ENCODE measurements around the gene USP28.

USP28 gene

GRCh38 chr11:113876798-113877669 is 1.7 kb upstream of the USP28 start:
- DNase-seq (ENCODE audit: low spot score): no peak

DNA sequence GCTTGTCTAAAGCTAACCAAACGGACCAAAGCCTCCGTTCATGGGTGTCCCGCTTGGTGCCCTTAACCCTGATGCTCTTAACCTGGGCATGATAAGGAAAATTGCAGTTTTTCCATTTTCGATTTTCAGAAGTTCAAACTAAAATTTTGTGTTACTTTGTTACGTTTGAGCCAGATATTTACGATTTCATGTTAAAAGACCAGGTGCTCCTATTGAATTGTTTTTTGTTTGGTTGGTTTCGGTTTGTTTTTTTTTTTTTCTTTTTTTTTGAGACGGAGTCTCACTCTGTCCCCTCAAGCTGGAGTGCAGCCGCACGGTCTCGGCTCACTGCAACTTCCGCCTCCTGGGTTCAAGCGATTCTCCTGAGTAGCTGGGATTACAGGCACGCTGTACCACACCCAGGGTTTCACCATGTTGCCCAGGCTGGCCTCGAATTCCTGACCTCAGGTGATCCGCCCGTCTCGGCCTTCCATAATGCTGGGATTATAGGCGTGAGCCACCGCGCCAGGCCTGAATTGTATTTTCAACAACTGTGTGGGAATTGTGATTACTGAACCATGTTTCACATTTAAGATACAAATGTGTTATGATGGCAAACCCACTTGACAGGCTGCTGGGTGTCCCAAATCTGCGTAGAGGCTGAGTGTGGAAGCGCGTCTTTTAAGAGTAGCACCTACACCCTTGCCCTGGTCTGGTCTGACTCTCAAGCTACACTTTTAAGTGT is 864 bp upstream of the USP28 start:
- no peak for DNase-seq (ENCODE audit: low spot score)

DNA sequence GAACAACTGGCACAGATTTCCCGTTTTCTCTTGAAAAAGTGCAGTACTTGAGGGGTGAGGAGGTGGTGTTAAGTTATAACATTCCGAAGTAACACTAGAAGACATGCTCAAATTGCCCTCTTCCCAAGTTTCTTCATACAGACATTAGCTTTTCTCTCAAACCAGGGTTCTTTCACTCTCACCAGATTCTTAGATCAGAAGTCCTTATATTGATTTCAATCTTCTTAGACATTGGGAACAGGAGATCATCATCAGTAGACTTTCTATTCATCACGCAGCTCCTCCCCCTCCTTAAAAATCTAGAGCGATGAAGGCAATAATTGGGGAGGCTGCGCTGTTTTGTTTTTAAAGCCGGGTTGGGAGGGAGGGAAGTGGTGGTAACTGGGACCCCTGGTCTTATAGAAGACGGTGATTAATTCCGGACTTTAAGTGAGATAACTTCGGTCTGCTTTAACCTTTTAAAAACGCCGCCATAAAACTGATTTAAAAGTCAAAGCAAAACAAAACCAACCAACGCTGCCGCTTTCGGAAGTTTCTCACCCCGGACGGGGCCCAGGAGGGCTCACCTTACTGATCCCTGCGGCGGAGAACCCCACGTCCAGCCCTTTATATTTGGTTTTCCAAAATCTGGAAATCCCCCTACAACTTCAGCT is 665 bp downstream of the USP28 start:
- no peak for DNase-seq (ENCODE audit: low spot score)

DNA sequence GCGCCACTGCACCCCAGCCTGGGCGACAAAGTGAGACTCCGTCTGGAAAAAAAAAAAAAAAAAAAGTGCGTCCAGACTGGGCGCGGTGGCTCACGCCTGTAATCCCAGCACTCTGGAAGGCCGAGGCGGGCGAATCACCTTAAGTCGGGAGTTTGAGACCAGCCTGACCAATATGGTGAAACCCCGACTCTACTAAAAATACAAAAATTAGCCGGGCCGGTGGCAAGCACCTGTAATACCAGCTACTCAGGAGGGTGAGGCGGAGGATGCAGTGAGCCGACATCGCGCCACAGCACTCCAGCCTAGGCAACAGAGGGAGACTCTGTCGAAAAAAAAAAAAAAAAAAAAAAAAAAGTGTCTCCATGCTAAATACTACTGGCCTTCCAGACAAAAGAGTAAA is 1.3 kb downstream of the USP28 start:
- no peak for DNase-seq (ENCODE audit: low spot score)

GRCh38 chr11:113873236-113873626 is 2.1 kb downstream of the USP28 start:
- no peak for DNase-seq (ENCODE audit: low spot score)

GRCh38 chr11:113871336-113871735 is 4.0 kb downstream of the USP28 start:
- DNase-seq (ENCODE audit: low spot score): no peak

DNA sequence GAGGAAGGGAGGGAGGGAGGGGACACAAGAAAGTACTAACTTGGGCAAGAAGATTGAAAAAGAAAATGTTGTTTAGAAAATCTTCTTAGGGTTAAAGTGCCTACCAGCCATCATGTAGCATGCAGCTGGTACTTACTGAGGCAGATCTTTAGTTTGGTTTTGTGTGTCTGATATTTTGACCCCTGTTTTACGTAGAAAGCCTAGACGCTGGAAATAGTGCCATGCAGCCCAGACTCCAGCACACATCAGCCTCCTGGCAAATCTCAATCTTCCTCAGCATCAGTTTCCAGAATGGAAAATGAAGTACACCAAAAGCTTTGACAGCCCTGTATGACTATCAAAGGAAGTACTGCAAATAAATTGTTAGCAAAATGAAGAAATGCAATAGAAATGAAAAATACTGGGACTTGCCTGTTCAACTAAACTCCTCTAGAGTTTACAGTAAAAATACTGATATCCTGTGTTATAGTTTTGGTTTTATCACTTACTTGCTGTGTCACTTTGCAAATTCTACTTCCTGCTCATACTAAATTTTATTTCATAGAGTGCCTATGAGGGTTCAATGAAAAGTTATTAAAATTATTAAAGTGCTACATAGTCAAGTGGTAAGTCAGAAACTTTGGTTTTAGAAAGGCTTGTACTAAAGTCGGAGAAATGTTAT is 7.4 kb downstream of the USP28 start:
- DNase-seq (ENCODE audit: low spot score): no peak

GRCh38 chr11:113865873-113866272 is 9.5 kb downstream of the USP28 start:
- DNase-seq (ENCODE audit: low spot score): no peak

GRCh38 chr11:113864410-113864809 is 11.0 kb downstream of the USP28 start:
- no peak for DNase-seq (ENCODE audit: low spot score)

GRCh38 chr11:113862435-113862834 is 12.9 kb downstream of the USP28 start:
- DNase-seq (ENCODE audit: low spot score): no peak

- no peak for DNase-seq (ENCODE audit: low spot score)
Measured at GRCh38 chr11:113859665-113860064, 15.7 kb downstream of the USP28 start.

- DNase-seq (ENCODE audit: low spot score): no peak
Measured at GRCh38 chr11:113856966-113857759, 18.2 kb downstream of the USP28 start.

DNA sequence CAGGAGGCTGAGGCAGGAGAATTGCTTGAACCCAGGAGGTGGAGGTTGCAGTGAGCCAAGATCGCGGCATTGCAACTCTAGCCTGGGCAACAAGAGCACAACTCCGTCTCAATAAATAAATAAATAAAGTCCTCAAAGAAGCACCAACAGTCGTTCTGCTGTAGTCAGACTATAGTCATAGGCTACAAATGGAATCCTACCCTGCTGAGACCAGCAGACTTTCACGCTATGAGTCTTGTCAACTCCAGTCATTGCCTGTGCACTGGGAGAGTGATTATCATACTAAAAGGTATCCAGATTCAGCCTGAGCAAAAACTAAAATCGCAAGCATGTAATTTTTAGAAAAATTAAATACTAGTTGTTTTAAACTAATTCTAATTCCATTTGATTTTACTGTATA is 19.6 kb downstream of the USP28 start:
- DNase-seq (ENCODE audit: low spot score): no peak

- no peak for DNase-seq (ENCODE audit: low spot score)
Measured at GRCh38 chr11:113850188-113850587, 25.2 kb downstream of the USP28 start.

GRCh38 chr11:113849713-113850112 is 25.7 kb downstream of the USP28 start:
- DNase-seq (ENCODE audit: low spot score): no peak

DNA sequence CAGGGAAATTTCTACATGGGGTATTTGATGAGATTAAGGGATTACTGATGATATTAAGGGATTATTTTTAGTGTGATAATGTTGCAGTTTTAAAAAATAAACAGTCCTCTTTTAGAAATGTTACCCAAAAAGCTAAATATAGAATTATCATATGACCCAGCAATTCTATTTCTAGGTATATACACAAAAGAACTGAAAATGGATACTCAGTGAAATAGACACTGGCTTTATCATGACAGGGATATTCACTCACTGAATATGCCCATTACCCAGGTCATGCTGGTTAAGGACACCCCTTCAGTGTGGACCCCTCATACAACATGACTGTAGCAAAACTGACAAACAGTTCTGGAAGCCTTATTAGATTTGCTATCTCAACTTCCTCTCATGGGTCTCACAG is 27.8 kb downstream of the USP28 start:
- DNase-seq (ENCODE audit: low spot score): no peak

DNA sequence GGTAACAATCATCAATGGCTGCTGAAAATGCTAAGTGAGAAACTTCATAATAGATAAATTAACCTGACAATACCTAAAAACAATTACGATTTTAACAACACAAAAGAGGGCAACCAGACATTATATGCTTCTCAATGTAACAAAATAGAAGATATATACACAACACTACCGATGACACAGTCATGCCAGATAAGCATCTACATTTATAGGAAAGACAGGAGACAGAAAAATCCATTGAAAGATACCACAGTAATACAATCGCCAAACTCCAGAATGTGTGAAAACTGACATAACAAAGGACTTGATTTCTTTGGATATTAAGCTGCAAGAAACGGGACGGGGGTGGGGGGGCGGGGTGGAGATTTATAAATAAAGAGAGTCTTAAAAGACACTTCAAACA is 28.3 kb downstream of the USP28 start:
- no peak for DNase-seq (ENCODE audit: low spot score)

DNA sequence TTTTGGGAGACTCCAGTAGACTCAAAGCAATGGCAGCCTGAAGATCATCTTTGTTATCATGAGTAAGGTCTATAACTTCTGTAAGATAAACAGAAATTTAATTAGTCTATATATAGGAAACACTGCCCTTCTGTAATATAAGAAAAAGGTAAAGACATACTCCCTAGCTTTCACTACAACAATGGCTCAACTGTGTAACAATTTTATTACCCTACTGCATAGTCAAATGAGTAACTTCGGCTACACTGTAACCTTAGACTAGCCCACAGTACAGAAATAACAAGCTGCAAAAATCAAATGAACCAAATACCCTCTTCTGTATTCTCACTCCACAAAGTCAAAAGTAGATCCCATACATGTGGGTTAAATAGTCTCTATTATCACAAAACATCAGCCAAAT is 33.7 kb downstream of the USP28 start:
- DNase-seq (ENCODE audit: low spot score): no peak

DNA sequence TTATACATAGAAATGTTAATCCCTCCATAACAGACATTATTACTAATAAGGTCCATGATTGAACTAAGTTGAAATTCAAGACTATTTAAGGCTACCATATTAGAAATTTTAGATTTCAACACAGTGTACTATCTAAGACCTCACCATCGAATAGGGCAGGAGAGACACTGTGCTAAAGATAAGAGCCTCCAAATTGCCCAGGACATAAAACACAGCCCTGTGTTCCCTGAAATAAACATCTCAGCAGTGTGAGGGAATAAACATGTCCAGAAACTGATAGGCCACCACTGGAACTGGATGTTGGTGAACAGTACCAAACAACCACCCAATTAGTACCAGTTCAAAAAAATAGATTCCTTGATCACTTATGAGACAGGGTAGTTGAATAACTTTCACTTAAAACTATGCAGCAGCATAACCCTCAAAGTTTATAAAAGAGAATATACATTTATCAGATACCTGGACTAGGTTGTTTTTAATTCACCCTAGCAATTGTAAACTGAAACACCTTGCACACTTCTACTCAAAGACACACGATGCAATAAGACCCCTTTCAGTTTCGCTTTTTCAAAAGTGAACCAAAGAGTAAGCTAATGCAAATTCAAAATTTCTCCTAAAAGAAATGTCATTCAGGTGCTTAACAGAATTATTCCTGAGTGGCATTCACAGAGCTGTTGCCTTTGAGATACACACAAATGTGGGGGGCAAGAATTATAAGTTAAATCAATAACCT is 34.3 kb downstream of the USP28 start:
- no peak for DNase-seq (ENCODE audit: low spot score)

DNA sequence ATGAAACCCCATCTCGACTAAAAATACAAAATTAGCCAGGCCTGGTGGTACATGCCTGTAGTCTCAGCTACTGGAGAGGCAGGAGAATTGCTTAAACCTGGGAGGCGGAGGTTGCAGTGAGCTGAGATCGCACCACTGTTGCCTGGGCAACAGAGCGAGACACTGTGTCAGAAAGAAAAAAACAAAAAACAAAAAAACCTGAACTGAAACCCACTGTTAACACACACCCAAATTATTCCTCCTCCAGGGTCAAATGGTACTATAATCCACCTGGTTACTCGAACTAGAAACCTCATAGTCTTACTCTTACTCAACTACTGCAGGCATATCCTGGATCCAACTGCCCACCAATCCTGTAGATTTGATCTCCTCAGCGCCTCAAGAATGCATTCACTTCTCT is 35.5 kb downstream of the USP28 start:
- no peak for DNase-seq (ENCODE audit: low spot score)

GRCh38 chr11:113838005-113838404 is 37.4 kb downstream of the USP28 start:
- DNase-seq (ENCODE audit: low spot score): no peak
